Measurements from ENCODE around the gene SGCD. TPM values are rescaled to one million over a fixed set of nuclear protein-coding genes. Genes with fewer than 3 reads are reported as not detected.

The SGCD gene
- total RNA-seq, 6 experiments from 2014 or later: 5.2 to 6.7 (median 6.4) TPM

GRCh38 chr5:156486394-156487238 lies 159.7 kb downstream of the SGCD start:
- Mint-ChIP-seq H3K27me3 (ENCODE audit: insufficient read depth) (no peaks in the 10 kb centered on the region; the same call in 1 of the 2 replicates), H3K36me3 (ENCODE audit: low read depth) (peaks cover 7% of the 10 kb centered on the region), H3K9me3 (peaks cover 22% of the 10 kb centered on the region), H3K4me3 (no peak overlapping the region), H3K4me1 (ENCODE audit: low read depth) (0 out of 2 replicates have a peak, but pooled peaks cover 3% of the 10 kb centered on the region), H3K27ac (no peak overlapping the region)
- no peak for TF ChIP-seq CTCF (IDR thresholded peaks at IDR 0.05)
- no peak for DNase-seq

GRCh38 chr5:156491766-156492165 lies 164.8 kb downstream of the SGCD start:
- no peak overlapping the region for H3K4me3 Mint-ChIP-seq
- H3K4me1 Mint-ChIP-seq (ENCODE audit: low read depth): no peaks in the 10 kb centered on the region
- no peak for DNase-seq
- peaks cover 14% of the 10 kb centered on the region for H3K9me3 Mint-ChIP-seq
- no peak overlapping the region for H3K27ac Mint-ChIP-seq
- no peaks in the 10 kb centered on the region; the same call in 1 of the 2 replicates for H3K27me3 Mint-ChIP-seq (ENCODE audit: insufficient read depth)
- no peak for TF ChIP-seq CTCF (IDR thresholded peaks at IDR 0.05)
- H3K36me3 Mint-ChIP-seq (ENCODE audit: low read depth): peaks cover 5% of the 10 kb centered on the region

- H3K27ac Mint-ChIP-seq: no peak overlapping the region
- no peak overlapping the region for H3K4me3 Mint-ChIP-seq
- H3K36me3 Mint-ChIP-seq (ENCODE audit: low read depth): no peaks in the 10 kb centered on the region
- H3K9me3 Mint-ChIP-seq: no peaks in the 10 kb centered on the region
- no peak for DNase-seq
- no peak for TF ChIP-seq CTCF (IDR thresholded peaks at IDR 0.05)
- peaks cover 14% of the 10 kb centered on the region for H3K4me1 Mint-ChIP-seq (ENCODE audit: low read depth)
- H3K27me3 Mint-ChIP-seq (ENCODE audit: insufficient read depth): no peaks in the 10 kb centered on the region; the same call in 1 of the 2 replicates
Observed at GRCh38 chr5:156496291-156496690, 169.3 kb downstream of the SGCD start.

- no peaks in the 10 kb centered on the region; the same call in 1 of the 2 replicates for H3K27me3 Mint-ChIP-seq (ENCODE audit: insufficient read depth)
- H3K4me1 Mint-ChIP-seq (ENCODE audit: low read depth): peaks cover 14% of the 10 kb centered on the region
- no peaks in the 10 kb centered on the region for H3K36me3 Mint-ChIP-seq (ENCODE audit: low read depth)
- 0 out of 2 replicates have a peak, but pooled peaks cover 4% of the 10 kb centered on the region for H3K9me3 Mint-ChIP-seq
- H3K4me3 Mint-ChIP-seq: no peak overlapping the region
- no peak overlapping the region for H3K27ac Mint-ChIP-seq
- no peak for TF ChIP-seq CTCF (IDR thresholded peaks at IDR 0.05)
- DNase-seq: peak; percentile 5
Observed at GRCh38 chr5:156497804-156498208, 170.8 kb downstream of the SGCD start.

- Mint-ChIP-seq H3K36me3 (ENCODE audit: low read depth) (no peaks in the 10 kb centered on the region), H3K4me3 (no peak overlapping the region), H3K9me3 (0 out of 2 replicates have a peak, but pooled peaks cover 4% of the 10 kb centered on the region), H3K27me3 (ENCODE audit: insufficient read depth) (no peaks in the 10 kb centered on the region; the same call in 1 of the 2 replicates), H3K4me1 (ENCODE audit: low read depth) (peaks cover 14% of the 10 kb centered on the region), H3K27ac (no peak overlapping the region)
- TF ChIP-seq CTCF (IDR thresholded peaks at IDR 0.05): no peak
- no peak for DNase-seq
Observed at GRCh38 chr5:156498226-156498980, 171.4 kb downstream of the SGCD start.
